ENCODE results near the gene TLR8. TPM values are rescaled to one million over a fixed set of nuclear protein-coding genes. Genes with fewer than 3 reads are reported as not detected.

Gene TLR8
- total RNA-seq, 1 donor, result under 0.01 TPM

DNA sequence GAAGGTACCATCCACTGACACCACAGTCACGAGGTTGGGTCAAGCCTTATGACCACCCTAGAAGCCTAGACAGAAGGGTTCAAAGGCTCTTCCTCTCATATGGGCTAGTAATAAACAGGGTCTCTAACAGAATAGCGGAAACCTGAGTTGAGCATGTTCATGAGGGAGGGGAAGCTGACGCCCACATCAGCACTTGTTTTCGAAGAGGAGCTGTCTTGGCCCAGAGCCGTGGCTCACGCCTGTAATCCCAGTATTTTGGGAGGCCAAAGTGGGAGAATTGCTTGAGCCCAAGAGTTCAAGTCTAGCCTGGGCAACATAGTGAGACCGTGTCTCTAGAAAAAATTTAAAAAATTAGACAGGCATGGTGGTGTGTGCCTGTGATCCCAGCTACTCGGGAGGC lies 47.0 kb downstream of the TLR8 start:
- H2AFZ ChIP-seq (ENCODE audit: low read length), result no peak overlapping the region
- H3K27ac ChIP-seq (ENCODE audit: low read depth, low read length), result no peak overlapping the region
- no peaks in the 10 kb centered on the region for H4K20me1 ChIP-seq (ENCODE audit: insufficient read depth, low read length)
- H3K79me2 ChIP-seq (ENCODE audit: insufficient read depth, low read length), result no peaks in the 10 kb centered on the region
- H3K4me2 ChIP-seq (ENCODE audit: insufficient read depth, low read length), result no peak overlapping the region
- no peak for DNase-seq (ENCODE audit: insufficient read length, low spot score, missing footprints)
- no peaks in the 10 kb centered on the region for H3K27me3 ChIP-seq (ENCODE audit: insufficient read depth, low read length)
- no peaks in the 10 kb centered on the region for H3K9me3 ChIP-seq (ENCODE audit: low read depth, low read length)
- peaks cover 31% of the 10 kb centered on the region for H3K4me1 ChIP-seq (ENCODE audit: insufficient read depth, low read length)
- H3K4me3 ChIP-seq (ENCODE audit: insufficient read depth, low read length), result no peak overlapping the region
- no peaks in the 10 kb centered on the region for H3K36me3 ChIP-seq (ENCODE audit: insufficient read depth, low read length)
- TF ChIP-seq, protein P1, sequence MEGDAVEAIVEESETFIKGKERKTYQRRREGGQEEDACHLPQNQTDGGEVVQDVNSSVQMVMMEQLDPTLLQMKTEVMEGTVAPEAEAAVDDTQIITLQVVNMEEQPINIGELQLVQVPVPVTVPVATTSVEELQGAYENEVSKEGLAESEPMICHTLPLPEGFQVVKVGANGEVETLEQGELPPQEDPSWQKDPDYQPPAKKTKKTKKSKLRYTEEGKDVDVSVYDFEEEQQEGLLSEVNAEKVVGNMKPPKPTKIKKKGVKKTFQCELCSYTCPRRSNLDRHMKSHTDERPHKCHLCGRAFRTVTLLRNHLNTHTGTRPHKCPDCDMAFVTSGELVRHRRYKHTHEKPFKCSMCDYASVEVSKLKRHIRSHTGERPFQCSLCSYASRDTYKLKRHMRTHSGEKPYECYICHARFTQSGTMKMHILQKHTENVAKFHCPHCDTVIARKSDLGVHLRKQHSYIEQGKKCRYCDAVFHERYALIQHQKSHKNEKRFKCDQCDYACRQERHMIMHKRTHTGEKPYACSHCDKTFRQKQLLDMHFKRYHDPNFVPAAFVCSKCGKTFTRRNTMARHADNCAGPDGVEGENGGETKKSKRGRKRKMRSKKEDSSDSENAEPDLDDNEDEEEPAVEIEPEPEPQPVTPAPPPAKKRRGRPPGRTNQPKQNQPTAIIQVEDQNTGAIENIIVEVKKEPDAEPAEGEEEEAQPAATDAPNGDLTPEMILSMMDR (IDR thresholded peaks at IDR 0.05; ENCODE audit: extremely low read depth, low read depth, low read length), result no peak

DNA sequence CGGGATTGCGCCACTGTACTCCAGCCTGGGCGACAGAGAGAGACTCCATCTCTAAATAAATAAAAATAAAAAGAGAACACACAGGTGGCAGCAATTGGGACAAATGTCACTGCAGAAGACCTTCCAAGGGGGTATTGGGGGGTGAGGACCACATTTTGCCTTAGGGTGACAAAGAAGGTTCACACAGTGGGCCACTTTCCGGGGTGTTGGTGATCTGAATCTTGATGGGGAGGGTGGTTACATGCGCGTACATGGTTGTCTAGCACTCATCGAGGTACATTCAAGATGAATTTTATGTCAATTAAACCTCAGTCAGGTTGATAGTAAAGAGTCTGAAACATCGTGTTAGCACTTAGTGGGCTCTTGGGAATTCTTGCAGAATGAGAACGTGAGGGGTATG lies 48.0 kb downstream of the TLR8 start:
- no peaks in the 10 kb centered on the region for H3K27me3 ChIP-seq (ENCODE audit: insufficient read depth, low read length)
- H3K9me3 ChIP-seq (ENCODE audit: low read depth, low read length), result no peaks in the 10 kb centered on the region
- H3K79me2 ChIP-seq (ENCODE audit: insufficient read depth, low read length), result no peaks in the 10 kb centered on the region
- TF ChIP-seq, protein P1 (IDR thresholded peaks at IDR 0.05; ENCODE audit: extremely low read depth, low read depth, low read length), result no peak
- H3K27ac ChIP-seq (ENCODE audit: low read depth, low read length), result no peak overlapping the region
- H3K4me1 ChIP-seq (ENCODE audit: insufficient read depth, low read length), result peaks cover 27% of the 10 kb centered on the region
- no peak overlapping the region for H2AFZ ChIP-seq (ENCODE audit: low read length)
- no peaks in the 10 kb centered on the region for H4K20me1 ChIP-seq (ENCODE audit: insufficient read depth, low read length)
- no peak for DNase-seq (ENCODE audit: insufficient read length, low spot score, missing footprints)
- no peak overlapping the region for H3K4me3 ChIP-seq (ENCODE audit: insufficient read depth, low read length)
- H3K4me2 ChIP-seq (ENCODE audit: insufficient read depth, low read length), result no peak overlapping the region
- no peaks in the 10 kb centered on the region for H3K36me3 ChIP-seq (ENCODE audit: insufficient read depth, low read length)

DNA sequence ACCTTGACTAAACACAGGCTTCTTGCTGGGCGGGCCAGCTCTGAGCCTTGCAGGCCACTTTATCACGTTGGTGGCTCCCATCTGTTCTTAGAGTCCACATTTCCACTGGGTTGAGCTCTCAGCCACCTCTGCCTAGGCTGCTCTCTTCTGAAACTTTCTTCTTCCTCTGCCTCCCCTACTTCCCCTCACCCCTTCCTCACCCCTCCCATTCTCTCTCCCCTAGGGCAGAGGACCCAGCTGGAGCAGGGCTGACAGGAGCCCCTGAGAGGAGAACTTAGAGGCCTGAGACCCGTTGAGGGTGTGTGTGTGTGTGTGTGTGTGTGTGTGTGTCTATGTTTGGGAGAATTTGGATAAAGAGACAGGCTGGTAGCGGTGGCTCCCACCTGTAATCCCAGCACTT lies 48.6 kb downstream of the TLR8 start:
- TF ChIP-seq, protein P1 (IDR thresholded peaks at IDR 0.05; ENCODE audit: extremely low read depth, low read depth, low read length), result no peak
- Histone ChIP-seq H2AFZ (ENCODE audit: low read length) (no peak overlapping the region), H3K4me1 (ENCODE audit: insufficient read depth, low read length) (peaks cover 21% of the 10 kb centered on the region), H4K20me1 (ENCODE audit: insufficient read depth, low read length) (no peaks in the 10 kb centered on the region), H3K4me2 (ENCODE audit: insufficient read depth, low read length) (no peak overlapping the region), H3K36me3 (ENCODE audit: insufficient read depth, low read length) (no peaks in the 10 kb centered on the region), H3K79me2 (ENCODE audit: insufficient read depth, low read length) (no peaks in the 10 kb centered on the region), H3K27ac (ENCODE audit: low read depth, low read length) (no peak overlapping the region), H3K27me3 (ENCODE audit: insufficient read depth, low read length) (no peaks in the 10 kb centered on the region), H3K4me3 (ENCODE audit: insufficient read depth, low read length) (no peak overlapping the region), H3K9me3 (ENCODE audit: low read depth, low read length) (no peaks in the 10 kb centered on the region)
- no peak for DNase-seq (ENCODE audit: insufficient read length, low spot score, missing footprints)

DNA sequence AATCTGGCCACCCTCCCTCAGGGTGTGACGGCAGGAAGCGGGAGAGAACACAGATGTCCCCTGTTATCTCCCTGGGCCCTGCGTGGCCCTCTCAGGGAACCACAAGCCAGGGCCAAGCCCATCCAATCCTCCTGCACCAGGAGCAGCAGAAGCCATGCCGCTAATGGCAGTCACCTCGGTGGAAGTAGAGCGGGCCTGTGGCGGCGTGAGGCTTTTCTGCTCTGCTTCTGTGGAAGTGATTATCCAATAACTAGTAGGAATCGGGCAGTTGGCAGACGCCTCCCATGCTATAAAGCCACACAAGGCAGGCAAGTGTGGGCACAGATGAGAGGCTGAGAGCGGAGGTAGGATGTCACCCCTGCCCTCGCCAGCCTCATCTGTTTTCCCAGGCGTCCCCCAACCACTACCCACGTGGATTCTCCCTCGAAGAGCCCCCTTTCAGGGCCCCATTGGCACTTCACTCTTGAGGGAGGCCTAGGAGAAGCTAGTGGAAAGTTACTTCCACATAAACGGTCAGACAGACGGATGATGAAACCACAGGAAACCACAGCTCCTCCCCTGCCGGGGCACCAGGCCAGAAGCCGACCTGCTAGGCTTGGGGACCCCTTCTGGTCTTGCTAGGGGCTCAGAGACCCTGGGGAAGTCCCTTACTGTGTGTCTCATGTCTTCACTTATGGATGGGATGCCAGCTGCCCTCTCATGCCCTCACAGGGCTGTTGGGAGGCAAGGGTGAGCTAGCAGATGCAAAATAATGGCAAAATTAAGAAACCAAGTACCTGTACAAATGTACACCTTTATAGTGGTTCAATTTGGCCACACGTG lies 49.7 kb downstream of the TLR8 start:
- TF ChIP-seq, protein P1 (IDR thresholded peaks at IDR 0.05; ENCODE audit: extremely low read depth, low read depth, low read length), result no peak
- no peaks in the 10 kb centered on the region for H3K9me3 ChIP-seq (ENCODE audit: low read depth, low read length)
- peaks cover 15% of the 10 kb centered on the region for H3K4me1 ChIP-seq (ENCODE audit: insufficient read depth, low read length)
- H3K4me3 ChIP-seq (ENCODE audit: insufficient read depth, low read length), result no peak overlapping the region
- peak overlapping the region; percentile 84 for H3K27ac ChIP-seq (ENCODE audit: low read depth, low read length)
- H3K79me2 ChIP-seq (ENCODE audit: insufficient read depth, low read length), result no peaks in the 10 kb centered on the region
- no peaks in the 10 kb centered on the region for H4K20me1 ChIP-seq (ENCODE audit: insufficient read depth, low read length)
- H3K36me3 ChIP-seq (ENCODE audit: insufficient read depth, low read length), result no peaks in the 10 kb centered on the region
- H2AFZ ChIP-seq (ENCODE audit: low read length), result peak overlapping the region; percentile 78
- H3K4me2 ChIP-seq (ENCODE audit: insufficient read depth, low read length), result peak overlapping the region; percentile 34
- peak; percentile 86 for DNase-seq (ENCODE audit: insufficient read length, low spot score, missing footprints)
- H3K27me3 ChIP-seq (ENCODE audit: insufficient read depth, low read length), result no peaks in the 10 kb centered on the region

Measured in osteoblast (primary cell).